ENCODE results near the gene NDUFA8.

NDUFA8 gene

GRCh38 chr9:122100756-122101155, 58.8 kb downstream of the NDUFA8 start:
- DNase-seq (ENCODE audit: low spot score) (no peak), ATAC-seq (ENCODE audit: low read depth) (no peak)
- H3K4me3 ChIP-seq (ENCODE audit: severe bottlenecking) = no peak overlapping the region
- H3K27me3 ChIP-seq (ENCODE audit: insufficient read depth, poor library complexity, severe bottlenecking) = no peaks in the 10 kb centered on the region
- H3K36me3 ChIP-seq (ENCODE audit: low read depth) = no peaks in the 10 kb centered on the region
- no peaks in the 10 kb centered on the region for H3K9me3 ChIP-seq (ENCODE audit: severe bottlenecking)
- no peaks in the 10 kb centered on the region for H3K4me1 ChIP-seq (ENCODE audit: insufficient read depth, poor library complexity, severe bottlenecking)
- H3K27ac ChIP-seq (ENCODE audit: poor library complexity, severe bottlenecking) = no peak overlapping the region
- TF ChIP-seq CTCF (IDR thresholded peaks at IDR 0.05; ENCODE audit: poor library complexity, severe bottlenecking) = no peak

GRCh38 chr9:122099271-122099869, 60.2 kb downstream of the NDUFA8 start:
- Histone ChIP-seq H3K4me1 (ENCODE audit: insufficient read depth, poor library complexity, severe bottlenecking) (no peaks in the 10 kb centered on the region), H3K9me3 (ENCODE audit: severe bottlenecking) (no peaks in the 10 kb centered on the region), H3K4me3 (ENCODE audit: severe bottlenecking) (no peak overlapping the region), H3K27ac (ENCODE audit: poor library complexity, severe bottlenecking) (no peak overlapping the region), H3K36me3 (ENCODE audit: low read depth) (no peaks in the 10 kb centered on the region), H3K27me3 (ENCODE audit: insufficient read depth, poor library complexity, severe bottlenecking) (no peaks in the 10 kb centered on the region)
- TF ChIP-seq CTCF (IDR thresholded peaks at IDR 0.05; ENCODE audit: poor library complexity, severe bottlenecking) = peak; percentile 90
- no peak for DNase-seq (ENCODE audit: low spot score)
- ATAC-seq (ENCODE audit: low read depth) = peak; percentile 86

GRCh38 chr9:122097679-122098315, 61.8 kb downstream of the NDUFA8 start:
- no peaks in the 10 kb centered on the region for H3K4me1 ChIP-seq (ENCODE audit: insufficient read depth, poor library complexity, severe bottlenecking)
- H3K36me3 ChIP-seq (ENCODE audit: low read depth) = no peaks in the 10 kb centered on the region
- no peaks in the 10 kb centered on the region for H3K27me3 ChIP-seq (ENCODE audit: insufficient read depth, poor library complexity, severe bottlenecking)
- no peak overlapping the region for H3K27ac ChIP-seq (ENCODE audit: poor library complexity, severe bottlenecking)
- ATAC-seq (ENCODE audit: low read depth) (no peak), DNase-seq (ENCODE audit: low spot score) (no peak)
- H3K4me3 ChIP-seq (ENCODE audit: severe bottlenecking) = no peak overlapping the region
- TF ChIP-seq CTCF (IDR thresholded peaks at IDR 0.05; ENCODE audit: poor library complexity, severe bottlenecking) = no peak
- no peaks in the 10 kb centered on the region for H3K9me3 ChIP-seq (ENCODE audit: severe bottlenecking)

GRCh38 chr9:122096620-122097415, 62.8 kb downstream of the NDUFA8 start:
- Histone ChIP-seq H3K4me3 (ENCODE audit: severe bottlenecking) (no peak overlapping the region), H3K27ac (ENCODE audit: poor library complexity, severe bottlenecking) (no peak overlapping the region), H3K4me1 (ENCODE audit: insufficient read depth, poor library complexity, severe bottlenecking) (no peaks in the 10 kb centered on the region), H3K36me3 (ENCODE audit: low read depth) (no peaks in the 10 kb centered on the region), H3K27me3 (ENCODE audit: insufficient read depth, poor library complexity, severe bottlenecking) (no peaks in the 10 kb centered on the region), H3K9me3 (ENCODE audit: severe bottlenecking) (no peaks in the 10 kb centered on the region)
- no peak for TF ChIP-seq CTCF (IDR thresholded peaks at IDR 0.05; ENCODE audit: poor library complexity, severe bottlenecking)
- DNase-seq (ENCODE audit: low spot score) (no peak), ATAC-seq (ENCODE audit: low read depth) (no peak)
